Hepatocyte (in vitro differentiated cells): ENCODE results near the gene MRPL27.

ENCODE experiments used
- EZH2 ChIP-seq: fragments of 200-600 bp; sonication (generic); IDR thresholded peaks from 2 replicates; pipeline ENCODE4 v1.6.1; 2016; ENCODE audit warnings: antibody characterized with exemption, mild to moderate bottlenecking, borderline replicate concordance
- TF ChIP-seq, protein P1 (sequence below): fragments of 200-600 bp; sonication (generic); IDR thresholded peaks from 2 replicates; pipeline ENCODE4 v1.5.1; 2016; ENCODE audit warnings: antibody characterized with exemption, mild to moderate bottlenecking; ENCODE audit not compliant: poor library complexity

DNA sequence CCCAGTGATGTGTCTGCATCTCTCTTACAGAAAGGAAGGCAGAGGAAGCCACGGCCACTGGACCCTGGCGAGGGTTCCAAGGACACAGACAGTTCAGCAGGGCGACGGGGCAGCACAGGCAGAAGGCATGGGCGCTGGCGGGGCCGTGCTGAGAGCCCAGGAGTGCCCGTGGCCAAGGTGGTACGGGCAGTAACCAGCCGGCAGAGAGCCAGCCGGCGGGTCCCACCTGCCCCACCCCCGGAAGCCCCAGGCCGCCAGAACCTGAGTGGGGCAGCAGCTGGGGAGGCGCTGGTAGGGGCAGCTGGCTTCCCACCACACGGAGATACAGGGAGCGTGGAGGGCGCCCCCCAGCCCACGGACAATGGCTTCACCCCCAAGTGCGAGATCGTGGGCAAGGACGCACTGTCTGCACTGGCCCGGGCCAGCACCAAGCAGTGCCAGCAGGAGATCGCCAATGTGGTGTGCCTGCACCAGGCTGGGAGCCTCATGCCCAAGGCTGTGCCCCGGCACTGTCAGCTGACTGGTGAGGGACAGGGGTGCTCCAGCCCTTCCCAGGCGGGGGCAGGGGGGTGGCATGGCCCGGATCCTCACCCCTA is 19.3 kb downstream of the MRPL27 start:
- TF ChIP-seq, protein P1, sequence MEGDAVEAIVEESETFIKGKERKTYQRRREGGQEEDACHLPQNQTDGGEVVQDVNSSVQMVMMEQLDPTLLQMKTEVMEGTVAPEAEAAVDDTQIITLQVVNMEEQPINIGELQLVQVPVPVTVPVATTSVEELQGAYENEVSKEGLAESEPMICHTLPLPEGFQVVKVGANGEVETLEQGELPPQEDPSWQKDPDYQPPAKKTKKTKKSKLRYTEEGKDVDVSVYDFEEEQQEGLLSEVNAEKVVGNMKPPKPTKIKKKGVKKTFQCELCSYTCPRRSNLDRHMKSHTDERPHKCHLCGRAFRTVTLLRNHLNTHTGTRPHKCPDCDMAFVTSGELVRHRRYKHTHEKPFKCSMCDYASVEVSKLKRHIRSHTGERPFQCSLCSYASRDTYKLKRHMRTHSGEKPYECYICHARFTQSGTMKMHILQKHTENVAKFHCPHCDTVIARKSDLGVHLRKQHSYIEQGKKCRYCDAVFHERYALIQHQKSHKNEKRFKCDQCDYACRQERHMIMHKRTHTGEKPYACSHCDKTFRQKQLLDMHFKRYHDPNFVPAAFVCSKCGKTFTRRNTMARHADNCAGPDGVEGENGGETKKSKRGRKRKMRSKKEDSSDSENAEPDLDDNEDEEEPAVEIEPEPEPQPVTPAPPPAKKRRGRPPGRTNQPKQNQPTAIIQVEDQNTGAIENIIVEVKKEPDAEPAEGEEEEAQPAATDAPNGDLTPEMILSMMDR = no peak
- no peak for TF ChIP-seq EZH2
